ENCODE measurements around the gene THOC7.

Gene THOC7

DNA sequence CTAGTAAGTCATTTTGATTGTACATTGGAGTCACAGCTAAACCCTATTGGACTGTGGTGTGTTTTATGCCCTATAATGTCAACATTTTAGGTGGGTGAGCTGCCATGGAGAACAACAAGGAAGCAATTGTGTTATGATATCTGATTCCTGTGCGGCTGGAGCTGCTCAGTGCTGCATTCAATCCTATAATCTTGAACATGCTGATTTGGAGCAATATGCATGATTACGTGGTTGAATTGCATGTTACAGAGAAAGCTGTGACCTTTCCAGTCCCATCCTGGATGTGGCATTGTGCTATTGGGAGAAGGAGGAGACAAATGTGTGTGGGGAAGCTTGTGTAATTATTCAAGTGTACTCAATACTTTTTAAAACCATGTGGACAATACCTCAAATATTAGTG, 64.7 kb downstream of the THOC7 start:
- no peak overlapping the region for H3K4me2 ChIP-seq (ENCODE audit: low read depth, low read length, poor library complexity, severe bottlenecking)
- H2AFZ ChIP-seq (ENCODE audit: low read length): no peak overlapping the region
- H3K79me2 ChIP-seq (ENCODE audit: insufficient read depth, low read length): no peaks in the 10 kb centered on the region
- no peaks in the 10 kb centered on the region for H3K4me1 ChIP-seq (ENCODE audit: insufficient read depth, low read length, poor library complexity, severe bottlenecking)
- no peaks in the 10 kb centered on the region for H4K20me1 ChIP-seq (ENCODE audit: insufficient read depth, low read length, poor library complexity, severe bottlenecking)
- no peaks in the 10 kb centered on the region for H3K9me3 ChIP-seq (ENCODE audit: insufficient read depth, low read depth, low read length)
- no peak for TF ChIP-seq EZH2phosphoT487 (IDR thresholded peaks at IDR 0.05; ENCODE audit: borderline replicate concordance)
- TF ChIP-seq, protein P1, sequence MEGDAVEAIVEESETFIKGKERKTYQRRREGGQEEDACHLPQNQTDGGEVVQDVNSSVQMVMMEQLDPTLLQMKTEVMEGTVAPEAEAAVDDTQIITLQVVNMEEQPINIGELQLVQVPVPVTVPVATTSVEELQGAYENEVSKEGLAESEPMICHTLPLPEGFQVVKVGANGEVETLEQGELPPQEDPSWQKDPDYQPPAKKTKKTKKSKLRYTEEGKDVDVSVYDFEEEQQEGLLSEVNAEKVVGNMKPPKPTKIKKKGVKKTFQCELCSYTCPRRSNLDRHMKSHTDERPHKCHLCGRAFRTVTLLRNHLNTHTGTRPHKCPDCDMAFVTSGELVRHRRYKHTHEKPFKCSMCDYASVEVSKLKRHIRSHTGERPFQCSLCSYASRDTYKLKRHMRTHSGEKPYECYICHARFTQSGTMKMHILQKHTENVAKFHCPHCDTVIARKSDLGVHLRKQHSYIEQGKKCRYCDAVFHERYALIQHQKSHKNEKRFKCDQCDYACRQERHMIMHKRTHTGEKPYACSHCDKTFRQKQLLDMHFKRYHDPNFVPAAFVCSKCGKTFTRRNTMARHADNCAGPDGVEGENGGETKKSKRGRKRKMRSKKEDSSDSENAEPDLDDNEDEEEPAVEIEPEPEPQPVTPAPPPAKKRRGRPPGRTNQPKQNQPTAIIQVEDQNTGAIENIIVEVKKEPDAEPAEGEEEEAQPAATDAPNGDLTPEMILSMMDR (conservative IDR thresholded peaks at IDR 0.05; ENCODE audit: low read length): no peak
- no peaks in the 10 kb centered on the region for H3F3A ChIP-seq (ENCODE audit: low read depth)
- H3K36me3 ChIP-seq (ENCODE audit: insufficient read depth, low read length): no peaks in the 10 kb centered on the region
- no peaks in the 10 kb centered on the region for H3K27me3 ChIP-seq (ENCODE audit: insufficient read depth, low read length, poor library complexity, severe bottlenecking)
- no peak overlapping the region for H3K9ac ChIP-seq (ENCODE audit: low read depth, low read length, poor library complexity, severe bottlenecking)
- no peak overlapping the region for H3K4me3 ChIP-seq (ENCODE audit: low read length, poor library complexity, severe bottlenecking)
- H3K9me2 ChIP-seq (replicated peaks; ENCODE audit: low read depth, low read length): no peaks in the 10 kb centered on the region

DNA sequence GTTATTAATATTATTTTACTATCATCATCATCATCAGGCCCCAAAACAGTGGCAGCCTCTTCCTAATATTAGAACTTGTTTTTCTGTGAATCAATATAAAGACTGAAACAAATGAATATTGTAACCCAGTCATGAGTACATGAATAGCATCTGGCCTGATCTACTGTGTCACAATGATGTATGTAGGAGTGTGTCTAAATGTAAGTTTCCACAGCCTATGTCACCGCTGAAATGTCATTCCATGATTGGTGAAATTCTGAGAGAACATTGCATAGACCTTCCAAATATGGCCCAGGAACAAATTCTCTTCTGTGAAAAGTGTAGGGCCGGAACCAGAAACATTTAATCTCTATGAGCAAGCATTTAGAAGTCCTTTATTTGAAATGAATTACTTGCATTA, 65.1 kb downstream of the THOC7 start:
- Histone ChIP-seq H3K9me3 (ENCODE audit: insufficient read depth, low read depth, low read length) (no peaks in the 10 kb centered on the region), H2AFZ (ENCODE audit: low read length) (no peak overlapping the region), H4K20me1 (ENCODE audit: insufficient read depth, low read length, poor library complexity, severe bottlenecking) (no peaks in the 10 kb centered on the region), H3K4me1 (ENCODE audit: insufficient read depth, low read length, poor library complexity, severe bottlenecking) (no peaks in the 10 kb centered on the region), H3K9ac (ENCODE audit: low read depth, low read length, poor library complexity, severe bottlenecking) (no peak overlapping the region), H3K27me3 (ENCODE audit: insufficient read depth, low read length, poor library complexity, severe bottlenecking) (no peaks in the 10 kb centered on the region), H3K9me2 (replicated peaks; ENCODE audit: low read depth, low read length) (no peaks in the 10 kb centered on the region), H3K79me2 (ENCODE audit: insufficient read depth, low read length) (no peaks in the 10 kb centered on the region), H3K4me3 (ENCODE audit: low read length, poor library complexity, severe bottlenecking) (no peak overlapping the region), H3F3A (ENCODE audit: low read depth) (no peaks in the 10 kb centered on the region), H3K36me3 (ENCODE audit: insufficient read depth, low read length) (no peaks in the 10 kb centered on the region), H3K4me2 (ENCODE audit: low read depth, low read length, poor library complexity, severe bottlenecking) (no peak overlapping the region)
- no peak for TF ChIP-seq EZH2phosphoT487 (IDR thresholded peaks at IDR 0.05; ENCODE audit: borderline replicate concordance)
- TF ChIP-seq, protein P1 (conservative IDR thresholded peaks at IDR 0.05; ENCODE audit: low read length): no peak

DNA sequence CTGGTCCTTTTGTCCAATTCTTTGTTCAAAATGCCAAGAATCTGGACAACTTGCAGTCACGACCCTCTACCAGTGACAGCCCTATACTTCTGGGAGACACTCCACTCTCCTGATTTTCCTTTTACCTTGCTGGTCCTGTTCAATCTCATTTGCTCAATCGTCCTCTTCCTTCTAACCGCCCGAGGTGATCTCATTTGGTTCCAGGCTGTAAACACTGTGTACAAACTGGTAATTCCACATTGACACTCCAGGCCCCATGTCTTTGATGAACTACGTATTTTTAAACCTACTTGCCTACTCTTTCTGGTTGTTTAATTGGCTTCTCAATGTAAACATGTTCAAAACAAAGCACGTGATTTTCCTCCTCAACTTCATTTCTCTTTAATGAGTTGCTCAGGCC, 68.2 kb downstream of the THOC7 start:
- H2AFZ ChIP-seq (ENCODE audit: low read length): no peak overlapping the region
- TF ChIP-seq EZH2phosphoT487 (IDR thresholded peaks at IDR 0.05; ENCODE audit: borderline replicate concordance): no peak
- TF ChIP-seq, protein P1 (conservative IDR thresholded peaks at IDR 0.05; ENCODE audit: low read length): no peak
- no peaks in the 10 kb centered on the region for H3K27me3 ChIP-seq (ENCODE audit: insufficient read depth, low read length, poor library complexity, severe bottlenecking)
- no peaks in the 10 kb centered on the region for H3F3A ChIP-seq (ENCODE audit: low read depth)
- H4K20me1 ChIP-seq (ENCODE audit: insufficient read depth, low read length, poor library complexity, severe bottlenecking): no peaks in the 10 kb centered on the region
- no peaks in the 10 kb centered on the region for H3K36me3 ChIP-seq (ENCODE audit: insufficient read depth, low read length)
- H3K79me2 ChIP-seq (ENCODE audit: insufficient read depth, low read length): no peaks in the 10 kb centered on the region
- no peaks in the 10 kb centered on the region for H3K9me2 ChIP-seq (replicated peaks; ENCODE audit: low read depth, low read length)
- H3K4me3 ChIP-seq (ENCODE audit: low read length, poor library complexity, severe bottlenecking): no peak overlapping the region
- no peak overlapping the region for H3K4me2 ChIP-seq (ENCODE audit: low read depth, low read length, poor library complexity, severe bottlenecking)
- H3K9ac ChIP-seq (ENCODE audit: low read depth, low read length, poor library complexity, severe bottlenecking): no peak overlapping the region
- H3K4me1 ChIP-seq (ENCODE audit: insufficient read depth, low read length, poor library complexity, severe bottlenecking): no peaks in the 10 kb centered on the region
- no peaks in the 10 kb centered on the region for H3K9me3 ChIP-seq (ENCODE audit: insufficient read depth, low read depth, low read length)

Measured in Loucy (cell line).